T-helper 2 cell treated with Interferon-gamma antibody and Interleukin-4, amounts not matched to agents 5 μg/mL and 100 μg/mL, for 36 hours (primary cell): ENCODE measurements around the gene PGBD5.

ENCODE experiments used
- DNase-seq: peaks from one replicate; pipeline ENCODE4 v3.0.0; 2021; ENCODE audit warnings: low spot score
- H3K27ac Mint-ChIP-seq: one replicate; pipeline ENCODE4 v1.8.0; 2021; ENCODE audit warnings: mild to moderate bottlenecking, mixed read lengths
- H3K27me3 Mint-ChIP-seq: one replicate; pipeline ENCODE4 v1.8.0; 2021; ENCODE audit warnings: low read depth, mixed read lengths
- H3K36me3 Mint-ChIP-seq: one replicate; pipeline ENCODE4 v1.8.0; 2021; ENCODE audit warnings: low read depth, mixed read lengths
- H3K4me1 Mint-ChIP-seq: one replicate; pipeline ENCODE4 v1.8.0; 2021; ENCODE audit warnings: low read depth, mixed read lengths
- H3K4me3 Mint-ChIP-seq: one replicate; pipeline ENCODE4 v1.8.0; 2022; ENCODE audit warnings: mild to moderate bottlenecking, moderate library complexity, mixed read lengths
- H3K9me3 Mint-ChIP-seq: one replicate; pipeline ENCODE4 v1.8.0; 2021; ENCODE audit warnings: mixed read lengths

The PGBD5 gene

DNA sequence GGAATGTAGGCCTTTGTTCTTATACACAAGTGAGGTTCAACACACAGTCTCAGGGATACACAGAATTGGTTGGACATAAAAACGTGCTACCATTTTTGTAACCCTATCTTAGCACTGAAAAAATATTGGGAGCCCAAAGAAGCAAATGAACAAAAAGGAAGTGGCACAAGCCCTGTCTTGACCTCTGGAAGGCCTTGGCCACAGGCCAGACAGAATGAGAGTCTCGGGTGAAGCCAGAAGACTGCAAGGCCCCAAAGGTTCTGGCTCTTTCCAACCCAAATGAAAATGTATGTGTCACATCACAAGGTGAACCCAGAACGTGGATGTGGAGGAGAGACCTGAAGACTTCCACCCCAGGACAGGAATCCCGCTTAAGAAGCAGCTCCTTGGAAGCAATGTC lies 57.3 kb downstream of the PGBD5 start:
- no peaks in the 10 kb centered on the region for H3K27me3 Mint-ChIP-seq
- DNase-seq: no peak
- H3K4me1 Mint-ChIP-seq: no peaks in the 10 kb centered on the region
- H3K36me3 Mint-ChIP-seq: no peaks in the 10 kb centered on the region
- H3K27ac Mint-ChIP-seq: no peak overlapping the region
- no peak overlapping the region for H3K4me3 Mint-ChIP-seq
- H3K9me3 Mint-ChIP-seq: no peaks in the 10 kb centered on the region

DNA sequence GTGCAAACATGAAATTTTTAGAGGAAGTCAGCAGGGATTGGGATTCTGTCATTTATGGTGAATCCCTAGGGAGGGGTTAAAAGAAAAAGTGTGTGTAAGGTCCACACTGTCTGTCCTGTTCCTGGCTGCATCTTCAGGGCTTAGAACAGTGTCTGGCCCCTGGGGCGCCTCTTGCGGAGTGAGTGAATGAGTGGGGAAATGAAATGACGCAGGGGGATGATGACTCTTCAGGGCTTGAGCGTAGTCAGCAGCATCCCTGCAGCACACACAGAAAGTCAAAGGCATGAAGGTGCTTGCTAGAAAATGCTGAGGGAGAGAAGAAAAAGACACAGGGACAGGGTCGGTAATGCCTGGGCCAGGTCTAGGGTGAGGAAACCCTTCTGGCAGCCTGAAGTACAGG lies 57.8 kb downstream of the PGBD5 start:
- DNase-seq: no peak
- Mint-ChIP-seq H3K27ac (no peak overlapping the region), H3K9me3 (no peaks in the 10 kb centered on the region), H3K36me3 (no peaks in the 10 kb centered on the region), H3K27me3 (no peaks in the 10 kb centered on the region), H3K4me1 (no peaks in the 10 kb centered on the region), H3K4me3 (no peak overlapping the region)

DNA sequence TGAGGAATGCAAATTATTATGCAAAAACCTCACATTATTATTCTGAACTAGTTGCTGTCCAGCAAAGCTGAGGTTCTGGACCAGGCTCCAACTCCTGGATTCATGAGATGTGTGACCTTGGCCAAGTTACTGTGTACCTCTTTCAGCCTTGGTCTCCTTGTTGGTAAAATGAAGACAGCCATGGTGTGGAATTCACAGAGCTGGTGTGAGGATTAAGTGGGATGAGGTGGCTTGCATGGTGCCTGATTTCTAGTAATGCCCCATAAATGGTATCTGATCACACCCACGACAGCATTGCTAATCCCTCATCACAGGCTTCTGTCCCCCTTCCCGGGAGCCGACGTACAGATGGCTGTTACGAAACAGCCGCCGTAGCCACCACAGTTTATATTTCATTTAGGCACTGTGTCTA lies 59.6 kb downstream of the PGBD5 start:
- H3K4me3 Mint-ChIP-seq: no peak overlapping the region
- no peaks in the 10 kb centered on the region for H3K36me3 Mint-ChIP-seq
- H3K27ac Mint-ChIP-seq: no peak overlapping the region
- no peaks in the 10 kb centered on the region for H3K27me3 Mint-ChIP-seq
- DNase-seq: no peak
- no peaks in the 10 kb centered on the region for H3K9me3 Mint-ChIP-seq
- no peaks in the 10 kb centered on the region for H3K4me1 Mint-ChIP-seq

DNA sequence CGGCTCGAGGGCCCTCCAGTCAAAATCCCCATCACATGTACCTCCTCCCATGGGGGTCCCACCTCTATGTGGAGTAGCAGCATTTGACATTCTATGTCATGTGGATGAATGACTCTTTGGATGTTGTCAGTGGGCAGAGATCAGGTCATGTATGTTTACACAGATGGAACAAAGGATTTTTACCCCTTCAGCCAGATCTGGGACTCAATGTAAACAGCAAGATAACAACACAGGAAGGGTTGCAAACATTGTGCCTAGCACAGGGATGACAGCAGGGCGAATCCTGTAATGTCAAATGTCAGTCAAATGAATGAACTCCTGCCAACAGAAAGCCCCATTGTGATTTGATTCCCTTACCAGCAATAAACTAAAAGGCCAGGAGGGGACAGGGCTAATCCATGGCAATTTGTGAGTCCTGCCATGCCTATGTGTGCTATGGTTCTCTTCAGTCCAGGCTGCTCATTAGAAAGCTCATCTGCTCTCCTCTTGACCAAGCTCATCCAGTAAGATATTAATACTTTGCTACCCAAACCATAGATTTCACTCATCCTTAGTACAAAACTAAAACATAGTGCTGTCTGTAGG lies 60.3 kb downstream of the PGBD5 start:
- H3K27ac Mint-ChIP-seq: no peak overlapping the region
- H3K27me3 Mint-ChIP-seq: no peaks in the 10 kb centered on the region

DNA sequence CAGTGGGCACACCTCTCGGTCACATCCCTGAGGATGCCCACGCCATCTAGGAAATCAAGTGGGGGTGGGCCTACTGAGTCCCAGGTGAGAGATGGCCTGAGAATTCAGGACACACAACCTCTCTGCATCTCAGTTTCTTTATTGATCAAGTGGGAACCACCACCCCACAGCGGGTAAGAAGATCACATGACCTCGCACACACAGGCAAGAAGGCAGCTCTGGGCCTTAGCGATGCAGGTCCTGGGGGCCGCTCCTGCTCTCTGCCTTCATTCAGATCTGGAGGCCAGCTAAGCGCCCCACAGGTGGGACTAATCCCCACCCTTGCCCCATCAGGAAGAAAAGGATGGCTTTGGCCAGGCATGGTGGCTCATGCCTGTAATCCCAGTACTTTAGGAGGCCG lies 63.2 kb downstream of the PGBD5 start:
- no peaks in the 10 kb centered on the region for H3K27me3 Mint-ChIP-seq
- no peak overlapping the region for H3K4me3 Mint-ChIP-seq
- H3K36me3 Mint-ChIP-seq: no peaks in the 10 kb centered on the region
- no peaks in the 10 kb centered on the region for H3K9me3 Mint-ChIP-seq
- no peak for DNase-seq
- no peaks in the 10 kb centered on the region for H3K4me1 Mint-ChIP-seq
- no peak overlapping the region for H3K27ac Mint-ChIP-seq

More for the DNA sequence above, 60.3 kb downstream of the PGBD5 start:
- Mint-ChIP-seq H3K4me1 (no peaks in the 10 kb centered on the region), H3K36me3 (no peaks in the 10 kb centered on the region), H3K9me3 (no peaks in the 10 kb centered on the region), H3K4me3 (no peak overlapping the region)
- no peak for DNase-seq

DNA sequence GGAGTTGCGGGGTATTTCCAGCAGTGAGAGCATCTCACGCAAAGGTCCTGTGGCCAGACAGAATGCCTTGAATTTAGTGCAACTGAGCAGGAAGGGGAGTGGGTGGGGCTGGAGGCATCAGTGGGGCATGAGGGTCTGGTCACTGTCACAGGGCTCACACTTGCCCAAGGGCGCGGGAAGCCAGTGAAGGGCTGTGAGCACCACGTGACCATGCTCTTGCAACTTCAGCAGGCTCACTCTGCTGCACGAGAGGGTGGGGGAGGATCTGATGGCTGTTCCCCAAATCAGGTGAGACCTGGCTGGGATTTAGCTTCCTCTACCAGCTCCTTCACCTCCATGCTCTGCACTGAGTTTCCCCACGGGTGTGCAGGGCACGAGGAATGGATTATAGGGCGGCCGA lies 64.2 kb downstream of the PGBD5 start:
- Mint-ChIP-seq H3K36me3 (no peaks in the 10 kb centered on the region), H3K4me1 (no peaks in the 10 kb centered on the region), H3K27ac (no peak overlapping the region), H3K9me3 (no peaks in the 10 kb centered on the region), H3K27me3 (no peaks in the 10 kb centered on the region), H3K4me3 (no peak overlapping the region)
- DNase-seq: no peak

DNA sequence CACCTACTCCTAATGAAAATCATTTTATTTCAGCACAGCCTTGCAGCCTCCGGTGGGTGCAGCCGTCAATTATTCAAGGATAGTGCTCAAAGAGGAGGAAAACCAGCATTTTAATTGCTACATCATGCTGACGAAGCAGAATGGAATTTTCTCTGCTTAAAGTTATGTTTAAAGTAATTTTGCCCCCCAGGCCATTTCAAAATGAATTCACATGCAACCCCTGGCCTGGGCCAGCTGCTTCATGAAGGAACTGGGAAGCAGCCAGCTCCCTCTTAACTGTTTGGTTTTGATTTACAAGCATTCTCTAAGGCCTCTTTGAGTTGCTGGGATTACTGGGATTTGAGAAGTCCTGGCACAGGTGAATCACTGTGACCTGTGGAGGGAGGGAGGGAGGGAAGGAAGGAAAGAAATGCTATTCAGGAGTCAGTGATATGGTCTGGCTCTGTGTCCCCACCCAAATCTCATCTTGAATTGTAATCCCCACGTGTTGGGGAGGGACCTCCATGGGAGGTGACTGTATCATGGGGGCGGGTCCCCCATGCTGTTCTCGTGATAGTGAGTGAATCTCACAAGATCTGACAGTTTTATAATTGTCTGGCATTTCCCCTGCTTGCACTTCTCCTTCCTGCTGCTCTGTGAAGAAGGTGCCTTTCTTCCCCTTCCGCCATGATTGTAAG lies 66.0 kb downstream of the PGBD5 start:
- Mint-ChIP-seq H3K4me1 (no peaks in the 10 kb centered on the region), H3K27me3 (no peaks in the 10 kb centered on the region), H3K4me3 (no peak overlapping the region), H3K9me3 (no peaks in the 10 kb centered on the region), H3K27ac (no peak overlapping the region), H3K36me3 (no peaks in the 10 kb centered on the region)
- DNase-seq: no peak

DNA sequence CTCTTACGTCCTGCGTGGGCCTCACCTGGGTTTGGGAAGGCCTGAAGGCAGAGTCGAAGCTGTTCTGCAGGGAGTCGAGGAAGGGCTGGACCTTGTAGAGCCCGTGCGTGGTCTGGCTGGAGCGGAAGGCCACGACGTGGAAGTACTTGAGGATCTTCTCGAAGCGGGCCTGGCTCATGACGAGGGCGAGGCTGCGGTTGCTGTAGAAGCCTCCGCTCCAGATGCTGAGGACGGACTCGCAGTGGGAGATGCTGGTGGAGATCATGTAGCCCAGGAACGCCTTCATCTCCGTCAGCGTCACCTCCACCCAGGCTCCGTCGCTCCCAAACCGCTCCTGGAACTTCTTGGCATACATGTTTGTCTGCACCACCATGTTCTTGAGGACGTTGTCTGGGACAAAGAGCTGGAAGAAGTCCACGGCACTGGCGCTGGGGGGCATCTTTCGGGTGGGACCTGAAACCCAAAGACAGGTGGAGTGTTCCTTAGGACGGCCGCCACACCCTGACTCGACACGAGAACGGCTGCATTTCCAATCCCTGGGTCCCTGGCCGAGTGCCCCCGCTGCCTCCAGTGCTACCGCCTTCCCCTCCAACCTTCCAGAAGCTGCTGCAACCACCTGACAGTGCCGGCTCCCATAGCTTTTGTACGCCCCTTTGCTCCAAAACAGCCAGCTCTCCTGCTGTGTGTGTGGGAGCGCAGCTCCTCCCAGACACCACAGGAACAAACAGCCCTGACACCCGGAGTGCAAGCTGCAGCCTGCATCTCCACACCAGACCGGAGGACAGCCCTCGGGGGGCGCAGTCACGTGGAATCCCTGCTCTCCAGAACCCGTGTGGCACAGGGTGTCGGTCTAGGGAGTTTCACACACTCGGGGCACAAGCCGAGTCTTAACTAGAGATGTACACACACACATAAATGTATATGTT lies 69.0 kb downstream of the PGBD5 start:
- DNase-seq: no peak
- no peaks in the 10 kb centered on the region for H3K27me3 Mint-ChIP-seq
- H3K4me1 Mint-ChIP-seq: no peaks in the 10 kb centered on the region
- no peaks in the 10 kb centered on the region for H3K36me3 Mint-ChIP-seq
- H3K4me3 Mint-ChIP-seq: no peak overlapping the region
- no peak overlapping the region for H3K27ac Mint-ChIP-seq
- no peaks in the 10 kb centered on the region for H3K9me3 Mint-ChIP-seq

DNA sequence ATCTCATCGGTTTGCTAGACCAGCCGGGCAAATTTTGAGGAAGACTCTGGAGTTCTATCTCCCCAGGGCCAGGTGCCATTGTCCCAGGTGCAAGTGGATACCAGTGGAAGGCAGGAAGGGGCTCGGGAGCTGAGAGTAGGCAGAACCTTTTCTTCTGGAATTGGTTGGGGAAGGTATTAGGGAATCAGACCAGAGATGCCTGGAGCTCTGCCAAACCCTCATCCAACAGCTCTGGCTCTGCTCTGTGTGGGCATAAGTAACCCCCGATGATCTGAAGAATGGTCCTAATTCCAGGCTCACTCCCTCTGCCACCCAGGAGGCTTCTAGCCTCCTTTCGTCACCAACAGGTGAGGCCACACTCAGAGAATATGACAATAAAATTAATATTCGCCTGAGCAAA lies 69.9 kb downstream of the PGBD5 start:
- no peak for DNase-seq
- Mint-ChIP-seq H3K4me1 (no peaks in the 10 kb centered on the region), H3K36me3 (no peaks in the 10 kb centered on the region), H3K4me3 (no peak overlapping the region), H3K27ac (no peak overlapping the region), H3K27me3 (no peaks in the 10 kb centered on the region), H3K9me3 (no peaks in the 10 kb centered on the region)

DNA sequence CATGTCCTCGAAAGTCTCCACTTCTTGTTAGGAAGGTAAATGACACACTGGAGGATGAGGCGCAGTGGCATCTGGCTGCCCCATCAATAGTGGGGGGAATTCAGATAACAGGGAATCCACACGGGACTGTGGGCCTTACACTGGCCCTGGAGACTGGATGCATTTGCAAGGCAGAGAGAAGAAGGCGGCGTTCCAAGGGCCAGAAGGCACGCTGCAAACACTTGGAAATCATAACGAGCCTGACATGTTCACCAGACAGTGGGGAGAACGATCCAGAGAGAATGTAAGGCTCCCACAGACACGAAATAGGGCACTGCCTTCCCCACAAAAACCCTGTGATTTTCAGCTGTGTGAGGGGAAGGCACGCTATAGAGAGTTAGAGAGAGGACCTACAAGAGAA lies 70.5 kb downstream of the PGBD5 start:
- H3K27ac Mint-ChIP-seq: no peak overlapping the region
- no peaks in the 10 kb centered on the region for H3K36me3 Mint-ChIP-seq
- H3K4me3 Mint-ChIP-seq: no peak overlapping the region

DNA sequence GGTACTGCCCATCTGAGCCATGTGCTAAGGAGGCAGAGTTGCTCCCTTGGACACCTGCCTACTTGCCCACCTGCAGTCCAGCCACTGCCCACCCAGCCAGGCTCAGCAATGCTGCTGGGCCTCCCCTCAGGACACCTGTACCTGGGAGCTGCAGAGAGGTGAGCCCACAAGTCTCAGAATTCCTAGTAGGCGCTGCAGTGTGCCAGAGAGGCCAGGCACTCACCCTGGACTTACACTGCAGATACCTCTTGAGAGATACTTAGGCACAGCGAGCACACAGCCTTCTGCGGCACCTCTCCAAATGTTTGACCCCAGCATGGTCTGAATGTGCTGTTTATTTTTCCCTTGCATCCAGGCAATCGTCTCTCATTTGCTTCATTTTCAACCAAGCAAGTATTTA lies 71.0 kb downstream of the PGBD5 start:
- H3K27ac Mint-ChIP-seq: no peak overlapping the region
- H3K4me1 Mint-ChIP-seq: no peaks in the 10 kb centered on the region
- H3K27me3 Mint-ChIP-seq: no peaks in the 10 kb centered on the region
- no peak for DNase-seq
- H3K4me3 Mint-ChIP-seq: no peak overlapping the region
- no peaks in the 10 kb centered on the region for H3K36me3 Mint-ChIP-seq
- no peaks in the 10 kb centered on the region for H3K9me3 Mint-ChIP-seq

More for the DNA sequence above, 70.5 kb downstream of the PGBD5 start:
- Mint-ChIP-seq H3K27me3 (no peaks in the 10 kb centered on the region), H3K4me1 (no peaks in the 10 kb centered on the region), H3K9me3 (no peaks in the 10 kb centered on the region)
- DNase-seq: no peak

DNA sequence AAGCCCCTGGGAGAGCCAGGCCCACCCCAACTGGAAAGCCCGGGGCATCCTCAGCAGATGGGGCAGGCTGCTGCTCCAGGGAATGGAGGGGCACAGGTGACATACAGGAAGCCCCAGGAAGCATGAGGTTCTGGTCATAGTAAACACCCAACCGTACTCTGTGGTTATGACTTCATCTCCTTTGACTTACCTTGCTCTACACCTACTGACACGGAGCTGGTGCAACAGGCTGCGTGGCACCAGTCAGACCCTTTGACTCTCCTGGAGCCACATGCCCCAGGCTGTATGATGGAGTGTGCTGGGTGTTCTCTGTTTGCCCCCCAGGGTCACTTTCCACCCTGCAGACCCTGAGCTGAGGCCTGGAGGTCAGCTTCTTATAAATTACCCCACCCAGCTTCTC lies 72.1 kb downstream of the PGBD5 start:
- H3K4me3 Mint-ChIP-seq: no peak overlapping the region
- H3K27me3 Mint-ChIP-seq: no peaks in the 10 kb centered on the region
- H3K27ac Mint-ChIP-seq: no peak overlapping the region
- no peak for DNase-seq
- no peaks in the 10 kb centered on the region for H3K36me3 Mint-ChIP-seq
- H3K9me3 Mint-ChIP-seq: no peaks in the 10 kb centered on the region
- no peaks in the 10 kb centered on the region for H3K4me1 Mint-ChIP-seq

DNA sequence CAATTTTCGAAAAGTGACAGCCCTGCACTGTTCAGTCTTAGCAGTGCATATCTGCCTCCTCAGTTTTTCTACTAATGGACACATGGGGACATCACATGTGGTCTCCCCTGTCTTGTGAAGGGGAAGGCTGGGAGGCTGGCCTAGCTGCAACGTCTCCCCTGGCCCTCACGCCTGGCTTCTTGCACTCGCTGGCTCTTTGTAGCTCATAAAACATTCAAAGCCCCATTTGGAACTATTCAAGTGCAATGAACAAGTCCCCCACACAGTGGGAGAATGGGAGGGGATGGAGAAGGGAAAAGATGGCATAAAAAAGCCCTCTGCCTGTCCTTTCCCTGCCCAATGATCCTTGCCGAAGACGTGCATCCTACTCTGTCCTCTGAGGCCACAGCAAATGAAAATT lies 73.6 kb downstream of the PGBD5 start:
- Mint-ChIP-seq H3K27ac (no peak overlapping the region), H3K4me3 (no peak overlapping the region), H3K4me1 (no peaks in the 10 kb centered on the region), H3K27me3 (peaks cover 3% of the 10 kb centered on the region), H3K9me3 (no peaks in the 10 kb centered on the region), H3K36me3 (no peaks in the 10 kb centered on the region)
- DNase-seq: no peak

DNA sequence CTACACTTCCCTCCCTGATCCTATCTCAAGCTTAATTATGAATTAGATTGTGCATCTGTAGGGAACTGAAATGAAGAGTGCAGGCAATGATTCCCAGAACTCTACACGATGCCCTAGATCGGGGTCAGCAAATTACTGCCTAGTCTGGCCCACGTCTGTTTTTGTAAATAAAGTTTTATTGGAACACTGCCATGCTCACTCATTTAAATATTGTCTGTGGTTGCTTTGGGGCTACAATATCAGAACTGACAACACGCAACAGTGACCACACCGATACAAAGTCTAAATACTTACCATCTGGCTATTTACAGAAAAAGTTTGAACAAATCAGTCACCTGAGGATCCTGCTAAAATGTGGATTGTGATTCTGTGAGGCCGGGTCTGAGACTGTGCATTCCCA lies 74.1 kb downstream of the PGBD5 start:
- Mint-ChIP-seq H3K9me3 (no peaks in the 10 kb centered on the region), H3K4me3 (no peak overlapping the region), H3K27ac (no peak overlapping the region), H3K36me3 (no peaks in the 10 kb centered on the region), H3K4me1 (no peaks in the 10 kb centered on the region), H3K27me3 (peaks cover 3% of the 10 kb centered on the region)
- no peak for DNase-seq
